A549 (cell line): ENCODE data around the gene SNX30. TPM values are rescaled to one million over a fixed set of nuclear protein-coding genes. Genes with fewer than 3 reads are reported as not detected.

Source experiments
- ATAC-seq, 2 experiments: fragments of 200-7000 bp in 1 of 2; fragments of >200 bp in 1 of 2; cut with Nextera tagmentation in 1 of 2; cut with Tn5 transposase in 1 of 2; 3 replicates each; pipeline versions ENCODE4 v1.8.0 to v1.9.1; 2018 to 2020; ENCODE audit warnings: mild to moderate bottlenecking in 1 of 2, moderate library complexity in 1 of 2
- CTCF ChIA-PET: fragments of 300-600 bp; sonication (Branson Sonifier 250); formaldehyde crosslinking; extraction: SDS; loops from one replicate; lab custom pipeline; 2021; ENCODE audit warnings: antibody characterized with exemption, inconsistent platforms; lab: Yijun Ruan, JAX
- POLR2A ChIA-PET: fragments of 350-600 bp; formaldehyde crosslinking; extraction: SDS; loops from one replicate; lab custom pipeline; 2021; ENCODE audit warnings: antibody characterized with exemption, inconsistent platforms; lab: Yijun Ruan, JAX
- DNase-seq, 2 experiments: peaks; one replicate each; pipeline versions ENCODE4 v3.0.0 to v3.0.0-alpha.2; 2011 to 2016; ENCODE audit warnings: low read depth in 1 of 2, low spot score in 1 of 2
- FAIRE-seq: peaks from 2 replicates; lab custom pipeline; 2011; peaks lifted over from hg19 to GRCh38; lab: Jason Lieb, UNC
- H3K27ac ChIP-seq, 2 experiments: fragments of >200 bp; sonication (Bioruptor Twin); formaldehyde crosslinking; 3 replicates each; pipeline ENCODE4 v1.5.1; 2016 to 2017
- H3K4me1 ChIP-seq: fragments of >200 bp; sonication (Bioruptor Twin); formaldehyde crosslinking; 3 replicates; pipeline ENCODE4 v1.6.1; 2016
- H3K4me2 ChIP-seq: fragments of >200 bp; sonication (Bioruptor Twin); formaldehyde crosslinking; 3 replicates; pipeline ENCODE4 v1.6.1; 2016
- H3K4me3 ChIP-seq: fragments of >200 bp; sonication (Bioruptor Twin); formaldehyde crosslinking; 3 replicates; pipeline ENCODE4 v1.5.1; 2016
- H3K9me3 ChIP-seq: fragments of >200 bp; sonication (Bioruptor Twin); formaldehyde crosslinking; 3 replicates; pipeline ENCODE4 v1.6.1; 2016
- FOSB ChIP-seq: fragments of 250-450 bp; sonication (Bioruptor Pico); IDR thresholded peaks from 2 replicates; pipeline ENCODE4 v1.5.0; 2020; ENCODE audit warnings: mild to moderate bottlenecking, moderate library complexity
- FOSL2 ChIP-seq, 2 experiments: fragments of 450-650 bp in 1 of 2; fragments of >200 bp in 1 of 2; sonication (Bioruptor Twin) in 1 of 2; formaldehyde crosslinking; IDR thresholded peaks; 2 replicates each; pipeline versions ENCODE4 v1.5.0 to v1.6.1; 2016 to 2020; ENCODE audit warnings: mild to moderate bottlenecking in 1 of 2, moderate library complexity in 1 of 2
- GATA3 ChIP-seq: IDR thresholded peaks from 2 replicates; pipeline ENCODE4 v1.6.1; 2012; ENCODE audit warnings: borderline replicate concordance
- HDAC2 ChIP-seq: fragments of 200-600 bp; sonication (generic); IDR thresholded peaks from 2 replicates; pipeline ENCODE4 v1.6.1; 2016
- HEYL ChIP-seq: fragments of 250-450 bp; sonication (Bioruptor Pico); IDR thresholded peaks from 2 replicates; pipeline ENCODE4 v1.8.0; 2021; ENCODE audit warnings: mild to moderate bottlenecking, moderate library complexity
- HMGXB4 ChIP-seq: fragments of 250-450 bp; sonication (Bioruptor Pico); IDR thresholded peaks from 2 replicates; pipeline ENCODE4 v1.5.0; 2021; ENCODE audit warnings: mild to moderate bottlenecking, moderate library complexity, borderline replicate concordance
- HOXA7 ChIP-seq: fragments of 250-450 bp; sonication (Bioruptor Pico); IDR thresholded peaks from 2 replicates; pipeline ENCODE4 v1.5.0; 2020; ENCODE audit warnings: mild to moderate bottlenecking, moderate library complexity
- HOXB13 ChIP-seq: fragments of 250-450 bp; sonication (Bioruptor Pico); IDR thresholded peaks from 2 replicates; pipeline ENCODE4 v1.5.0; 2020; ENCODE audit warnings: low read depth, mild to moderate bottlenecking, moderate library complexity
- HOXB5 ChIP-seq: fragments of 250-450 bp; sonication (Bioruptor Pico); IDR thresholded peaks from 2 replicates; pipeline ENCODE4 v1.5.0; 2020; ENCODE audit warnings: mild to moderate bottlenecking, moderate library complexity
- JUN ChIP-seq, 2 experiments: fragments of >200 bp; sonication (Bioruptor Twin); formaldehyde crosslinking; IDR thresholded peaks; 2 replicates in 1 of 2; 3 replicates in 1 of 2; pipeline ENCODE4 v1.6.1; 2016 to 2017
- KDM5A ChIP-seq: fragments of 200-600 bp; sonication (generic); IDR thresholded peaks from 2 replicates; pipeline ENCODE4 v1.6.1; 2016; ENCODE audit warnings: antibody characterized with exemption, mild to moderate bottlenecking
- MAZ ChIP-seq: fragments of 150-350 bp; IDR thresholded peaks from 2 replicates; pipeline ENCODE4 v1.6.1; 2014; ENCODE audit warnings: antibody characterized with exemption, low read depth, low read length, borderline replicate concordance
- NFE2L2 ChIP-seq: fragments of 150-350 bp; conservative IDR thresholded peaks from 2 replicates; pipeline ENCODE4 v1.6.1; 2014; ENCODE audit warnings: low read length
- NR3C1 ChIP-seq: fragments of >200 bp; sonication (Bioruptor Twin); formaldehyde crosslinking; IDR thresholded peaks from 3 replicates; pipeline ENCODE4 v1.6.1; 2017
- POLR2AphosphoS2 ChIP-seq: conservative IDR thresholded peaks from 2 replicates; pipeline ENCODE4 v1.6.1; 2012; ENCODE audit warnings: low read length, improper control_type of control experiment, inconsistent platforms
- RAD21 ChIP-seq, 2 experiments: fragments of >200 bp in 1 of 2; sonication (Bioruptor Twin) in 1 of 2; formaldehyde crosslinking in 1 of 2; IDR thresholded peaks in 1 of 2; conservative IDR thresholded peaks in 1 of 2; 2 replicates in 1 of 2; 3 replicates in 1 of 2; pipeline ENCODE4 v1.6.1; 2012 to 2018; ENCODE audit warnings: inconsistent platforms in 1 of 2
- RCOR1 ChIP-seq: fragments of 150-350 bp; IDR thresholded peaks from 2 replicates; pipeline ENCODE4 v1.6.1; 2014; ENCODE audit warnings: antibody characterized with exemption, low read length, low read depth
- RFX5 ChIP-seq: fragments of 450-650 bp; IDR thresholded peaks from 2 replicates; pipeline ENCODE4 v1.7.1; 2014; ENCODE audit warnings: antibody characterized with exemption, mild to moderate bottlenecking, moderate library complexity
- TFCP2L1 ChIP-seq: fragments of 250-450 bp; sonication (Bioruptor Pico); IDR thresholded peaks from 2 replicates; pipeline ENCODE4 v1.5.0; 2021; ENCODE audit warnings: mild to moderate bottlenecking
- ZNF302 ChIP-seq: fragments of 250-450 bp; sonication (Bioruptor Pico); IDR thresholded peaks from 2 replicates; pipeline ENCODE4 v1.9.0; 2021; ENCODE audit warnings: inconsistent platforms, mild to moderate bottlenecking, moderate library complexity
- WGBS: methylation state at CpG from one replicate; pipeline ENCODE4 v1.1.6; 2017; ENCODE audit errors: missing lambda C conversion rate; 5-methylcytosine and 5-hydroxymethylcytosine counted together
- polyA plus RNA-seq, 4 experiments: library from polyadenylated mRNA; depleted of rRNA in 3 of 4; stranded (reverse); fragments of >200 nt; fragmentation: RNase III in 1 of 4; extraction: RNeasy Plus Mini Kit Qiagen cat#74134 plus additional on column Dnase treatment in 1 of 4; gene quantifications; 2 replicates in 3 of 4; 3 replicates in 1 of 4; pipeline ENCODE4 v1.2.3, GENCODE V29; 2011 to 2017
- TF ChIP-seq, protein P1 (sequence below): fragments of 150-350 bp; IDR thresholded peaks from 2 replicates; pipeline ENCODE4 v1.6.1; 2014; ENCODE audit warnings: low read depth, mild to moderate bottlenecking, low read length
- TF ChIP-seq, protein P2 (sequence below): fragments of 450-650 bp; IDR thresholded peaks from 2 replicates; pipeline ENCODE4 v1.6.1; 2014; ENCODE audit warnings: antibody characterized with exemption
- TF ChIP-seq, protein P3 (sequence below): IDR thresholded peaks from 2 replicates; pipeline ENCODE4 v1.6.1; 2012; ENCODE audit warnings: low read depth, borderline replicate concordance
- TF ChIP-seq, protein P4 (sequence below): fragments of 200-600 bp; sonication (generic); IDR thresholded peaks from 2 replicates; pipeline ENCODE4 v1.6.1; 2016; ENCODE audit warnings: antibody characterized with exemption, mild to moderate bottlenecking, moderate library complexity

SNX30 gene
- polyA plus RNA-seq, 2 of the 4 experiments (the other 2 are of a cell fraction), result 3.1 to 3.6 TPM

DNA sequence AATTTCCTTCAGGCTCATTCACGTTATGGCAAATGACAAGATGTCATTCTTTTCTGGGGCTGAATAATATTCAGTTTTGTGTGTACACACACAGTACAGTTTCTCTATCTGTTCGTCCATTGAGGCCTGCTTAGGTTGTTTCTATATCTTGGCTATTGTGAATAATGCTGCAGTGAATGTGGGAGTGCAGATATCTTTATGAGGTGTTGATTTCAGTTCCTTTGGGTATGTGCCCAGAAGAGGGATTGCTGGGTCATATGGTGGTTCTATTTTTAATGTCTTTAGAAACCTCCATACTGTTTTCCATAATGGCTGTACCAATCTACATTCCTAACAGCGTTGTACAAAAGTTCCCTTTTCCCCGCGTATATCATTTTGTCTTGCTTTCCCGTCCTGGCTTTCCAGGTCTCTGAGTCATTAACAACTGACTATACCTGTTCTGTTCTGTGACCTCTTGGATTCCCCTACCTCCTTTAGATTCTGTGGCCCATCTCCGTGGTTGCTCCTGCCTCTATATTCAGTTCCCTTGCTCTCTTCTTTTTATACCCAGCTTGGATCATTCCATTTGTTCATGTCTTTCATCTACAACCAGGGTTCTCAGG is 6.8 kb downstream of the SNX30 start:
- ChIA-PET POLR2A (interaction anchor here (0.7 kb wide), 1 partner anchor 189 kb away, joined by 3 read pairs; no protein-coding TSS in a partner anchor), CTCF (no interaction called here)
- Histone ChIP-seq H3K4me3 (no peak overlapping the region), H3K27ac (no peak overlapping the region), H3K9me3 (no peaks in the 10 kb centered on the region), H3K4me2 (no peak overlapping the region), H3K4me1 (peaks cover 22% of the 10 kb centered on the region)
- FAIRE-seq (no peak), DNase-seq (no peak), ATAC-seq (no peak)
- TF ChIP-seq HMGXB4 (CRISPR knock-in tag) (no peak), RFX5 (no peak), GATA3 (no peak), TFCP2L1 (CRISPR knock-in tag) (no peak), NR3C1 (no peak), KDM5A (no peak), ZNF302 (no peak), FOSL2 (IDR thresholded peaks at IDR 0.05) (no peak), FOSL2 (CRISPR knock-in tag; IDR thresholded peaks at IDR 0.05) (no peak), HDAC2 (no peak), RAD21 (conservative IDR thresholded peaks at IDR 0.05 in 1 of 2, IDR thresholded peaks at IDR 0.05 in 1 of 2) (no peak), HEYL (CRISPR knock-in tag) (no peak), HOXA7 (CRISPR knock-in tag) (no peak), NFE2L2 (no peak), HOXB5 (CRISPR knock-in tag) (no peak)
- TF ChIP-seq, protein P1, sequence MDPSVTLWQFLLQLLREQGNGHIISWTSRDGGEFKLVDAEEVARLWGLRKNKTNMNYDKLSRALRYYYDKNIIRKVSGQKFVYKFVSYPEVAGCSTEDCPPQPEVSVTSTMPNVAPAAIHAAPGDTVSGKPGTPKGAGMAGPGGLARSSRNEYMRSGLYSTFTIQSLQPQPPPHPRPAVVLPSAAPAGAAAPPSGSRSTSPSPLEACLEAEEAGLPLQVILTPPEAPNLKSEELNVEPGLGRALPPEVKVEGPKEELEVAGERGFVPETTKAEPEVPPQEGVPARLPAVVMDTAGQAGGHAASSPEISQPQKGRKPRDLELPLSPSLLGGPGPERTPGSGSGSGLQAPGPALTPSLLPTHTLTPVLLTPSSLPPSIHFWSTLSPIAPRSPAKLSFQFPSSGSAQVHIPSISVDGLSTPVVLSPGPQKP, result no peak
- TF ChIP-seq, protein P2, sequence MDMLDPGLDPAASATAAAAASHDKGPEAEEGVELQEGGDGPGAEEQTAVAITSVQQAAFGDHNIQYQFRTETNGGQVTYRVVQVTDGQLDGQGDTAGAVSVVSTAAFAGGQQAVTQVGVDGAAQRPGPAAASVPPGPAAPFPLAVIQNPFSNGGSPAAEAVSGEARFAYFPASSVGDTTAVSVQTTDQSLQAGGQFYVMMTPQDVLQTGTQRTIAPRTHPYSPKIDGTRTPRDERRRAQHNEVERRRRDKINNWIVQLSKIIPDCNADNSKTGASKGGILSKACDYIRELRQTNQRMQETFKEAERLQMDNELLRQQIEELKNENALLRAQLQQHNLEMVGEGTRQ, result no peak
- WGBS, result 65% methylated on average over 7 of the region's 7 CpGs

- Histone ChIP-seq H3K4me3 (no peak overlapping the region), H3K4me2 (no peak overlapping the region), H3K27ac (no peak overlapping the region), H3K4me1 (peaks cover 19% of the 10 kb centered on the region), H3K9me3 (no peaks in the 10 kb centered on the region)
- DNase-seq (no peak), FAIRE-seq (no peak), ATAC-seq (no peak)
- WGBS, result 79% methylated on average over 2 of the region's 2 CpGs
- TF ChIP-seq NFE2L2 (no peak), MAZ (no peak), FOSB (CRISPR knock-in tag) (no peak), RCOR1 (no peak), POLR2AphosphoS2 (no peak), HOXB13 (CRISPR knock-in tag) (no peak), JUN (IDR thresholded peaks at IDR 0.05) (no peak)
- TF ChIP-seq, protein P3, sequence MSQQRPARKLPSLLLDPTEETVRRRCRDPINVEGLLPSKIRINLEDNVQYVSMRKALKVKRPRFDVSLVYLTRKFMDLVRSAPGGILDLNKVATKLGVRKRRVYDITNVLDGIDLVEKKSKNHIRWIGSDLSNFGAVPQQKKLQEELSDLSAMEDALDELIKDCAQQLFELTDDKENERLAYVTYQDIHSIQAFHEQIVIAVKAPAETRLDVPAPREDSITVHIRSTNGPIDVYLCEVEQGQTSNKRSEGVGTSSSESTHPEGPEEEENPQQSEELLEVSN, result no peak
- TF ChIP-seq, protein P1, result no peak
- TF ChIP-seq, protein P4, sequence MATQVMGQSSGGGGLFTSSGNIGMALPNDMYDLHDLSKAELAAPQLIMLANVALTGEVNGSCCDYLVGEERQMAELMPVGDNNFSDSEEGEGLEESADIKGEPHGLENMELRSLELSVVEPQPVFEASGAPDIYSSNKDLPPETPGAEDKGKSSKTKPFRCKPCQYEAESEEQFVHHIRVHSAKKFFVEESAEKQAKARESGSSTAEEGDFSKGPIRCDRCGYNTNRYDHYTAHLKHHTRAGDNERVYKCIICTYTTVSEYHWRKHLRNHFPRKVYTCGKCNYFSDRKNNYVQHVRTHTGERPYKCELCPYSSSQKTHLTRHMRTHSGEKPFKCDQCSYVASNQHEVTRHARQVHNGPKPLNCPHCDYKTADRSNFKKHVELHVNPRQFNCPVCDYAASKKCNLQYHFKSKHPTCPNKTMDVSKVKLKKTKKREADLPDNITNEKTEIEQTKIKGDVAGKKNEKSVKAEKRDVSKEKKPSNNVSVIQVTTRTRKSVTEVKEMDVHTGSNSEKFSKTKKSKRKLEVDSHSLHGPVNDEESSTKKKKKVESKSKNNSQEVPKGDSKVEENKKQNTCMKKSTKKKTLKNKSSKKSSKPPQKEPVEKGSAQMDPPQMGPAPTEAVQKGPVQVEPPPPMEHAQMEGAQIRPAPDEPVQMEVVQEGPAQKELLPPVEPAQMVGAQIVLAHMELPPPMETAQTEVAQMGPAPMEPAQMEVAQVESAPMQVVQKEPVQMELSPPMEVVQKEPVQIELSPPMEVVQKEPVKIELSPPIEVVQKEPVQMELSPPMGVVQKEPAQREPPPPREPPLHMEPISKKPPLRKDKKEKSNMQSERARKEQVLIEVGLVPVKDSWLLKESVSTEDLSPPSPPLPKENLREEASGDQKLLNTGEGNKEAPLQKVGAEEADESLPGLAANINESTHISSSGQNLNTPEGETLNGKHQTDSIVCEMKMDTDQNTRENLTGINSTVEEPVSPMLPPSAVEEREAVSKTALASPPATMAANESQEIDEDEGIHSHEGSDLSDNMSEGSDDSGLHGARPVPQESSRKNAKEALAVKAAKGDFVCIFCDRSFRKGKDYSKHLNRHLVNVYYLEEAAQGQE, result no peak
- TF ChIP-seq, protein P2, result no peak
- ChIA-PET POLR2A (interaction anchor here (0.7 kb wide), 1 partner anchor 190 kb away, joined by 3 read pairs; no protein-coding TSS in a partner anchor), CTCF (interaction anchor here (0.7 kb wide), 1 partner anchor 28 kb away, joined by 3 read pairs; no protein-coding TSS in a partner anchor)
Observed at GRCh38 chr9:112757940-112758339, 7.4 kb downstream of the SNX30 start.
